GM19467 (cell line): ENCODE data around the gene UBQLN4.
A peak's percentile ranks its signal among the peaks of the same experiment; 100 is the strongest.

ENCODE experiments used
- ATAC-seq: cut with Tn5 transposase; IDR thresholded peaks from one replicate; pipeline ENCODE4 v1.9.1; 2021; ENCODE audit warnings: mild to moderate bottlenecking, moderate library complexity; ENCODE audit not compliant: unreplicated experiment

UBQLN4 gene

GRCh38 chr1:156020293-156021092, 33.1 kb downstream of the UBQLN4 start, which contains the start of gene SSR2:
TSS of gene SSR2 (minus strand) at chr1:156020951. CDS start at chr1:156020167, 784 bp downstream.
- peak; percentile 95 for ATAC-seq

GRCh38 chr1:156019946-156020292, 33.7 kb downstream of the UBQLN4 start:
- no peak for ATAC-seq

GRCh38 chr1:156014829-156015228, 38.8 kb downstream of the UBQLN4 start:
- no peak for ATAC-seq

- ATAC-seq: peak; percentile 81
These were observed 41.4 kb downstream of the UBQLN4 start for GRCh38 chr1:156012051-156012817.

- ATAC-seq: no peak
These were observed 44.2 kb downstream of the UBQLN4 start for GRCh38 chr1:156009404-156009803.

- no peak for ATAC-seq
These were observed 46.8 kb downstream of the UBQLN4 start for GRCh38 chr1:156006666-156007376.

- ATAC-seq: no peak
These were observed 48.6 kb downstream of the UBQLN4 start for GRCh38 chr1:156004843-156005584.

- no peak for ATAC-seq
These were observed 49.7 kb downstream of the UBQLN4 start for GRCh38 chr1:156003923-156004188.

GRCh38 chr1:156002188-156002911, 51.2 kb downstream of the UBQLN4 start:
- no peak for ATAC-seq

GRCh38 chr1:156001662-156002171, 51.9 kb downstream of the UBQLN4 start:
- no peak for ATAC-seq

- no peak for ATAC-seq
These were observed 52.5 kb downstream of the UBQLN4 start for GRCh38 chr1:156001021-156001661.

GRCh38 chr1:155999964-156000363, 53.6 kb downstream of the UBQLN4 start:
- ATAC-seq: no peak

- ATAC-seq: no peak
These were observed 57.4 kb downstream of the UBQLN4 start for GRCh38 chr1:155996166-155996565.

GRCh38 chr1:155993595-155993994, 60.0 kb downstream of the UBQLN4 start:
- no peak for ATAC-seq

GRCh38 chr1:155990005-155990739, 63.4 kb downstream of the UBQLN4 start:
- no peak for ATAC-seq

- no peak for ATAC-seq
These were observed 64.2 kb downstream of the UBQLN4 start for GRCh38 chr1:155989242-155990004.
